HG02571 (cell line): ENCODE data around the gene CCDC85A.

ENCODE experiments used
- ATAC-seq: cut with Tn5 transposase; IDR thresholded peaks from one replicate; pipeline ENCODE4 v1.9.1; 2021; ENCODE audit warnings: mild to moderate bottlenecking, moderate library complexity; ENCODE audit not compliant: unreplicated experiment

The CCDC85A gene

DNA sequence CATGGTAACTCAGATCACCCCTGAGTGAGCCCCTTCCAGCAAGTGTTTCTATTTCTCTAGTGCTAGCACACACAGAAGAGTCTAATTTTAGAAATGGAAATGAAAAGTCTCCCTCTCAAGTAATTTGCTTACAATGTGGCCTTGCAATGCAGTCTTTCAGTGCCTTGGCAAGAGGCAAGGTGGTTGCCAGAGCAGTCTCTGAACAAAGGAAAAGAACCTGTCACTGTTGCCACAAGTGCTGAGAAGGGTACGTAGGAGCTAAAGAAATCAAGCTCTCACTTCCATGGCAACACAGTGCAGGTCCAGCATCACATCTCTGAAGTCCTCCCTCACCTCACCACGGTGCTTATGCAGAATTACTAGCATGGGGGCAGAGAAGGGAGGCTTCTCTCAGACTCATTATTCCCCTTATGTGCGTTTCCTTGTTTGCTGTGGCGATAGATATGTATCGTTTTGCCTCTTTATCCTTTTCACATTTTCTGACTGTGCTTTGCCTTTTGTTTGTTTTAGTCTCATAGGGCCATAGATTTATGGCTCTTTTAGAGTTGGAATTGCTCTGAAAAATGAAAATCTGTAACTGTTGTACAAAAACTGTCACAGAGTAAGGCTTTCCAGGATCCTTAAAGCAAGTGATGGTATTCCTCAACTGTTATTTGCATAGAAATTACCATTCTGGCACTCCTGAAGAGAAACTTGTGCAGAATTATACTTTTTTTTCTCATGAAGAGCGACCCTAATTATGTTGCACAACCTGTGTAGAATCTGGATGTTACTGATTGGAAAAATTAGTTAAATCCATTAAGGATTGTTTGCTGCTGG is 164.8 kb downstream of the CCDC85A start:
- no peak for ATAC-seq

DNA sequence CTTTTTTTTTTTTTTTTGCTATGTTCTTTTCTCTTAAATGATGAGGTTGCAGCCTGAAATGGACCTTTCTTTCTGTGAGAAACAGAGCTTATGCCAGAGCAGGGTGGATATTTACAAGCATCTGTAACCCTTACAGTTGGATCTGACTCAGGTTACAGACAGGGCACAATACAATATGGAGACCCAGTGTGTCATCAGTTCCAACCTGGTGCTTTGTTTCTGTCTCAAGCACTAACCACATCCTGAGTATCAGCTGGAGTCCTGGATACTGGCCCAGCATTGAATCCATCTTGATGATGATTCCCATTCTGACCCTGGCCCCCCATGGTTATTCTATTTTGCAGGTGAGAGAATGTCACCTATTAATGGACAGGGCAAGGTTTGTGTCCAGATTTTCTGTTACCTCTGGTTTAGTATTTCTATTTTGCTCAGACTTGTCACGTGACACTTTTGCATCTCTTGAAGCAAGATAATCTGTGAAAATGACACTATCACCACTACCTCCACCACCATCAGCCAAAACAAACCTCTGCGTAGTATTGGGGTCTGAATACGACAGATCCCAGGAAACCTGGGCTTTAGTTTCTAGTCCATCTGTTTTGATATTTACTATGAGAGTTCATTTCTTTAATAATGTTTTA is 174.0 kb downstream of the CCDC85A start:
- ATAC-seq = no peak

DNA sequence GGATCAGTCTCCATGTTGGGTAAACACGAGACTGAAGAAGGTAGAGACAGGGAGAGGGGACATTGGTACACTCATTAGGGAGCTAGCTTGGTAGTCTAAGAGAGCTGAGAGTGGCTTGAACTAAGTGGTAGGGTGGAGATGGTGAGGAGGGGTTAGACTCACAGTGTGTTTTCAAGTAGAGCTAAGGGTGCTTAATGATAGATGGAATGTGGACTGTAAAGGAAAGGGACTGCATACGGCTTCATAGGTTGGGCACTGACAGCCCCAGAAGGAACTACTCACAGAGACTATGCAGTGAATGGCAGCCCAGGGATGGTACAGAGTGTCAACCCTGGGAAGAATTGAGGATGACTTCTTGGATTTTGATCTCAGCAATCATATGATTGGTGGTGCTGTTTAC is 178.1 kb downstream of the CCDC85A start:
- ATAC-seq = no peak

DNA sequence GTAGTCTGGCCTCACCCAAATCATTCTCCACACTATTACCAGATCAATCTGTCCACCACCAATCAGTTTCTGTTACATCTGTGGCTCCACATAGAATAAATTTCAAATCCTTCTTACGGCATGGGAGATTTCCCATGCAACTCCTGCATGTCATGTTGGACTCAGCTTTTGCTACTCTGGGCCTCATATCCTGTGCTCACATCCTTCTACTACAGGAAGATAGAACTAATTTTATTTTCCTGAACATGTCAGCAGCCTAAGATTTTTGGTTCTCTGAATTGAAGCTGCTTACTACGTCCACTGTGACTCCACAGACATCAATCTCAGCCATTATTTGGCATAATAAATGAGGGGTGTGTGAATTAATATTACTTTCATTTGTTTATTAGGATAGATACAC is 181.1 kb downstream of the CCDC85A start:
- no peak for ATAC-seq

DNA sequence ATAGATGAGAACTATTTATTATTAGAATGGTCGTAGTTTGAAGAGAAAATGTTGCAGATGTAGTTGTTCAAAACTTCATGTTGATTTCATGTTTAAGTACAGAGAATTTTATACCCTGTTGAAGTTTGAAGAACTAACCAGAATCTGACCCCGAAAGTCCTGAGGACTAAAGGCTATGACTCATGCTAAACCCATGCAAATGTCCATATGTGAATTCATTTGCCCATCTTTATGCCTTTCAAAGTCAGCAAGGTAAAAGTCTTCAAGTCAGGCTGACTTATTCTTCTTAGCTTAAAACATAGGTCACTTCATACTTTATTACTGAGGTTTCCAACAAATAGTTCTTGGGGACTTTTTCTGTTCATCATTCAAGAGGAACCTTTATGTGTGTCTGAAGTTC is 185.5 kb downstream of the CCDC85A start:
- no peak for ATAC-seq

DNA sequence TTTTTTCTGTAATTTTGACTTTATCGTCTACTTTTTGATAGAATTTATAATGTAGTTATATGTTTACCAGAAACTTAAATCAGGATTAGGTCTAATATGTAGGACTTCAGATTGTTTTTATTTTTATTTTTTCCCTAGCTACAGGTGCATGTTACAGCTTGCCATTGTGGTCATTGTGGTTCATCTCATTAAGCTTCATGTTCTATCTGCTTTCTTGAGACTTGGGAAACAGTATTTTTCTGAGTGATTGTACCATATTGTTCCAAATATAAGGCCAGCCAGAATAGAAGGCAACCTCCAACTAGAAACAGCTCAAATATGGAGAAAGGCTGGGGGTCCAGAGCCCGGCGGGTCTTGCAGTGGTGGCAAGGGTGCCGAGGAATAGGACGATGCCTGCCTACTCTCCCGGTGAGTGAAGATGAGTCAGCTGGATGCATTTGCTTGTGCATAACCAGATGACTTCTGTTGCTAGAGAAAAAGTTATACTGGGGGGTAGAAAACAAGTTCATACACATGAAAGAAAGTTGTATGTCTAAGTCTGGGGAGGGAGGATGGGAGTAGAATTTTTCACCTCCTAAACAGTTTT is 188.4 kb downstream of the CCDC85A start:
- no peak for ATAC-seq

DNA sequence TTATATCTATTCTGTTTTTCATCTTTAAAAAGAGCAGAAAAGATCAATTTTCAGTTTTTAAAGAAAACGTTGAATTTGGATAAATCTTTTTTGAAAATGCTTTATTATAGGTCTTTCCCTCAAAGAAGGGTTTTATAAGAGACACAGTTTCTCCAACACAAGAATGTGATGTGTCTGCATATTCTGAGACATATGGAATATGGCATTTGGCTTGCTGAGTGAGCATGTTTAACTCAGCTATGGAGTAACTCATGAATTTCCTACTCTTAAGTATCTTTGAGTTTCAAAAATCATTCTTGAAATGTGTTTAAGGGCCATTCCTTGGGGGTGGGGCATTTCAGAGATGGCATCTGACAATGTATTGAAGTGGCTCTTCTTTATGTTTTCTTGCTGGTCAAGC is 191.5 kb downstream of the CCDC85A start:
- ATAC-seq = no peak

DNA sequence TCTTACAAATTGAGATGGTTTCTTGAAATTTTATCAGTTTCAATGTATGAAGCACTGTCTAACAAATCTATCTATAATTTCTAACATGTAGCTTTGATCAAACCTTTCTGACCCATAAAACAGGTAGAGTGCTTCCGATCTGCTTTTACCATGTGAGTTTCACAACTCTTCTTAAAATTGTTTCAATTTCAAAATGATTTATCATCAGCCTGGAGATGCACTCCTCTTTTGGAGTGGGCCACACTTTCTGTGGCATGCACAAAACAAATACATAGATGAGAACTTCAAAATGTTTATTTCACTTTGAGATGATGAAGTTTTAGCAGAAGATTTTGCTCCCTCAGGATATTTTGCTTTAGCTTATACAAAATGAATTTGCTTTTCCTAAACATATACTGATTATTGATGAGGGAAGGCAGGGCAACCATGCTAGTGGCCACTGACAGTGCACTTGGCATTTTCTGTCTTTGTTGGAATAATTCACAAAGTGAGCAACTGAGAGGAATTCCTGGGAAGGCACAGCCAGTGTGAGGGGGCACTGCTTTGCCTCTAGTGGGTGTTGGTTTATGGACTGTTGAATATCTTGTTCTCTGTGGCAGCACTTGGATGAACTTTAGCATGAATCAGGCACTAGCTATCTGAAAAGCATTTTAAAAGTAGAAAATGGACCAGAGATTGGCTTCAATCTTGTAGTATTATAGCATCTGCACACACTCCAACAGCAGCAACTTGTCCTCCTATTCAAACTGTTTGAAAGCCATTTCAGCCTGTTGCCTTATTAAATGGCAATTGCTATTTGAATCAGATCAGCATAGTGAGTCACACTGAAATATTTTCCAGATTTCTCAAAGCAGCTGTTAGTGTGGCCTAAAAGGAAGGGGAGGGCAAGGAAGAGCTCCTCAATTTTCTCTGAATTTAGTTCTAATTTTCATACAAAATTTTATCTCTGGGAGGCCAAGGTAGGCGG is 193.2 kb downstream of the CCDC85A start:
- ATAC-seq = no peak

DNA sequence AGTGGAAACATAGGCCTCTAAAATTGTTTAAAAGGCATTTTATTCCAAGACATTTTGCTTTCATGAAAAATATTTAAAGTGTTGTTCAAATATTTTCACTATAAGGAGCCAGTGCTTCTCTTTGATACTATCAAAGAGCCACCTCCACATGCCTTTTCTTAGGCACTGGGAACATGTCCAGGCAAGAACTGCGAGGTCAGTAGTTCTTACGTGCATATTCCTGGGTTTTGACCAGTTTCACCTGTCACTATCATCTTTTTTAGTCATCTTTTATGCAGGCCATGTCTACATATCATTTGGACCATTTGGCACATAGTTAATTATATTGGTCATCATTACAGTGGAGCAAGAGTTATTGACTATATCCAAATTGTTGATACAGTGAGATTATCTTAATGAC is 195.3 kb downstream of the CCDC85A start:
- no peak for ATAC-seq

DNA sequence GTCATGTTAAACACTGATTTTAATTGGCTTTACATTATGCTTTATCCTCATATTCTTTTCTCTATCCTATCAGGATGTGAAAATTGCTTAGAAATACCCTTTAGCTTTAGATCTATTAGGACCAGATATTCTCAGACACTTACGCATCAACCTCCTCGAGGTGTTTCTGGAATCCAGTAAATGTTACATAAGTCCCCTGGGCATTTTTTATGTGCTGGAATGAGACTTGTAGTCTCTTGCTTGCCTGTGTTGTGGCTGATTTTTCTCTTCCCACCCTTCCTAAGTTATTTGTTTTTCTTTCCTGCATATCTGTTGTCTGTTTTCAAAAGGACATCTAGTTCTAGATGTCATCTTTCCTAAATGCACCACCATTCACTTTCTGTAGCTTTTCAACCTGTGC is 197.1 kb downstream of the CCDC85A start:
- ATAC-seq = no peak

DNA sequence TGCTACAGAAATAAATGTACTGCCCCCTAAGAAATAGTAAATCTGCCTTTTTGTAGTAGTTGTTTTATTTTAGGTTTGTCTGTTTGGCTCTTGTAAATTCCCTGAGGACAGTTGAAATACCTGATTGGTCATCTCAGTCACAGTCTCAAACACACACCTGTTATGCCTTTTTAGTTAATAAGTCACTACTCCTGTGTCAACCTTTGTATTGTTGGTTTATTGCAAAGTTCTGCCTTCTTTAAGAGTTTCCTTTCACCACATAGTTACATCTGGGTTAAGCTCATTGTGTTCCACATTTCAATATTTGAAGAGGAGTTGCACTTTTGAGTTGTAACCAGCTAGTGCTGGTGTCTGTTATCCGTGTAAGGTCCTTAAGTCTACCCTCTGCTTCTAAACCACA is 198.7 kb downstream of the CCDC85A start:
- no peak for ATAC-seq

DNA sequence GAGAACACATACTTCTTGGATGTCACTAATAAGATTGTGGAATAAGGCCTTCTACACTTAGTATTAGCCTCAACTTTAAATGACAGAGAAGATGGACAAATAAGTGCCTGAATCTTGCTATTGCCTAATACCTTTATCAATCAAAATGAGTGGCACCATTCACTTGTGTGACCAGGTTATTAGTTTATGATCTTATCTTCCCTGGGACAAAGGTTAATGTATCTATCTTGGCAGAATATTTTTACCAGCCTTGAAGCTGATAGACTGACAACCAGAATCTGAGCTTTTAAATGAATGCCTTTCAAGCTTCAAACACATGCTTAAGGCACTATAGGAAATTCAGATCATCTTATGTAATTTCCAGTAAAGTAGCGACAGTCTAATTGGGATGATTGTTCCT is 202.9 kb downstream of the CCDC85A start:
- no peak for ATAC-seq

DNA sequence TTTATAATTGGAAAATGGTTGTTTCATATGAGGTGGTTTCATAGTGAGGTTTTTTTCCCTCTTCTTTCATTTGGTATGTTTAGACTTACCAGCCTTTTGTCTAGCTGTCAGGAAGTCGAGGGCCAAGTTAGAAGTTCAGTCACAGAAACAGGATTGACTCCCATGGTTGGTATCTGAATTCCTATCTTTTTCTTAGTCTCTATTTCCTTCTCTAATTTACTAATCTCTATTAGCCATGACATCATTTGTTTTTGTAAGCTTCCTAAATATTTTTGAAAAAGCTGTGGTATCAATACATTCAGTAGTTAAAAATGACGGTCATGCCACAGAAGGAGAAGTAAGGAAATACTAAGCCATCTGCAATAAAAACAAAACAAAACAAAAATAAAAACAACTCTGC is 206.9 kb downstream of the CCDC85A start:
- no peak for ATAC-seq

DNA sequence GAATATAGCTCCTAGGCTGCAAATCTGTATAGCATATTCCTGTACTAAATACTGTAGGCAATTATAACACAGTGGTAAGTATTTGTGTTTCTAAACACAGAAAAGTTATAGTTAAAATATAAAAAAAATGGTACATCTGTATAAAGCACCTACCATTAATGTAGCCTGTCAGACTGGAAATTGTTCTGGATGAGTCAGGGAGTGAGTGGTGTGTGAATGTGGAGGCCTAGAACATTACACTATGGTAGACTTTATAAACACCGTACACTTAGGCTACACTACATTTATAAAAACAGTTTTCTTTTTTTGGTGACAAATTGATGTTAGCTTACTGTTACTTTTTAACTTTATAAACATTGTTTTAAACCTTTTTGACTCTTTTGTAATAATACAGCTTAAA is 226.3 kb downstream of the CCDC85A start:
- ATAC-seq = no peak

DNA sequence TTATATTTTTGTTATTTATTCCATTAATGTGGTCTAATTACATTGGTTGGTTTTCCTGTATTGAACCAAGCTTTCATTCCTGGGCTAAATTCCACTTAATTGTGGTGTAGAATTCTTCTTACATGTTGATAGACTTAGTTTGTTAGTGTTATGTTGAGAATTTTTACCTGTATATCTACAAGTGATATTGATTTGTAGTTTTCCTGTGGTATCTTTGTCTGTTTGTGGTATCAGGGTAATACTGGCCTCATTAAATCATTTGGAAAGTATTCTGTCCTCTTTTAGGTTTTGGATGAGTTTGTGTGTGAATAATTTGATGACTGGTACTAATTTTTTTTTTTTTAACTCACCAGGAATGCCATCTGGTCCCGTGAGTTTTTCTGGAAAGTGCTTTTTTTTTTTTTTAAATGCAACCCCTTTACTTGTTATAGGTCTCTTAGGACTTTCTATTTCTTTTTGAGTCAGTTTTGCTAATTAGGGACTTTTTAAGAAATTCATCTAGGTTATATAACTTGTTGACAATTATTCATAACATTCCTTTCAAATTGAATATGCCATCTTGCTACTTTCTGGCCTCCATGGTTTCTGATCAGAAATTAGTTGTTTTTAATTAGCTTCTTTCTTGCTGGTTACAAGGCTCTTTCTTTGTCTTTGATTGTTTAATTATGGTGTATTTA is 232.8 kb downstream of the CCDC85A start:
- no peak for ATAC-seq
